K562 (cell line): ENCODE measurements around the gene ANO6. TPM values are rescaled to one million over a fixed set of nuclear protein-coding genes. Genes with fewer than 3 reads are reported as not detected.

ENCODE experiments used
- ATAC-seq: fragments of 200-7000 bp; cut with Tn5 transposase; 3 replicates; pipeline ENCODE4 v1.9.1; 2020; ENCODE audit warnings: moderate library complexity
- BruUV-seq: library from RNA; stranded (reverse); fragments of 400-500 nt; replicated peaks from 2 replicates; lab custom pipeline; 2021; lab: Mats Ljungman, UMichigan
- CTCF ChIA-PET: fragments of 300-600 bp; formaldehyde crosslinking; extraction: SDS; loops from one replicate; lab custom pipeline; 2021; ENCODE audit warnings: low intra/inter-chr PET ratio; lab: Yijun Ruan, JAX
- POLR2A ChIA-PET: fragments of 300-600, 350-650 bp; sonication (Branson Sonifier 250); formaldehyde crosslinking; extraction: SDS; loops from one replicate; lab custom pipeline; 2021; ENCODE audit warnings: antibody characterized with exemption, inconsistent platforms; lab: Yijun Ruan, JAX
- DNase-seq, 4 experiments: peaks; one replicate each; pipeline versions ENCODE4 v3.0.0 to v3.0.0-alpha.2; 2011 to 2018; ENCODE audit warnings: low spot score in 3 of 4, mixed read lengths in 3 of 4; ENCODE audit errors: extremely low read depth in 1 of 4
- FAIRE-seq: peaks from 2 replicates; lab custom pipeline; 2011; peaks lifted over from hg19 to GRCh38; lab: Jason Lieb, UNC
- H2AFZ ChIP-seq: 2 replicates; pipeline ENCODE4 v1.6.0; 2011; ENCODE audit warnings: low read depth, low read length, control low read depth, inconsistent platforms
- H3K27ac ChIP-seq: fragments of 200-600 bp; 3 replicates; pipeline ENCODE4 v1.8.0; 2011; ENCODE audit warnings: low read depth, mild to moderate bottlenecking, control low read depth, inconsistent platforms, low read length, moderate library complexity, mixed read lengths; ENCODE audit errors: extremely low read depth
- H3K27me3 ChIP-seq, 2 experiments: fragments of 300-600 bp in 1 of 2; 2 replicates in 1 of 2; 3 replicates in 1 of 2; pipeline versions ENCODE4 v1.6.0 to v1.8.0; 2011; ENCODE audit warnings: inconsistent platforms in 2 of 2, low read length in 2 of 2, mild to moderate bottlenecking in 1 of 2, mixed read lengths in 1 of 2, moderate library complexity in 1 of 2; ENCODE audit not compliant: control insufficient read depth in 2 of 2, insufficient read depth in 2 of 2
- H3K36me3 ChIP-seq: fragments of 300-600 bp; 3 replicates; pipeline ENCODE4 v1.8.0; 2011; ENCODE audit warnings: mild to moderate bottlenecking, low read length, inconsistent platforms; ENCODE audit not compliant: control insufficient read depth, insufficient read depth
- H3K4me1 ChIP-seq, 2 experiments: fragments of 200-600 bp in 1 of 2; replicated peaks in 1 of 2; 2 replicates in 1 of 2; 3 replicates in 1 of 2; pipeline versions ENCODE4 v1.5.1 to v1.8.0; 2011; ENCODE audit warnings: inconsistent platforms in 2 of 2, low read length in 2 of 2, mild to moderate bottlenecking in 1 of 2, mixed read lengths in 1 of 2, moderate library complexity in 1 of 2; ENCODE audit not compliant: control insufficient read depth in 2 of 2, insufficient read depth in 2 of 2
- H3K4me2 ChIP-seq: 2 replicates; pipeline ENCODE4 v1.6.1; 2011; ENCODE audit warnings: low read length, control low read depth, inconsistent platforms, mixed read lengths; ENCODE audit not compliant: insufficient read depth
- H3K4me3 ChIP-seq: fragments of 200-600 bp; sonication (generic), shearing (Covaris generic); 2 replicates; pipeline ENCODE4 v1.5.1; 2016; ENCODE audit warnings: control low read depth, inconsistent platforms
- H3K79me2 ChIP-seq: fragments of 200-600 bp; 3 replicates; pipeline ENCODE4 v1.8.0; 2011; ENCODE audit warnings: low read length, inconsistent platforms; ENCODE audit not compliant: control insufficient read depth, insufficient read depth
- H3K9ac ChIP-seq, 2 experiments: 2 replicates each; pipeline versions ENCODE4 v1.6.0 to v1.6.1; 2011; ENCODE audit warnings: low read depth in 2 of 2, low read length in 2 of 2, control low read depth in 1 of 2, inconsistent platforms in 1 of 2, mild to moderate bottlenecking in 1 of 2, mixed read lengths in 1 of 2; ENCODE audit not compliant: insufficient read depth in 1 of 2
- H3K9me1 ChIP-seq: one replicate; pipeline ENCODE4 v1.6.0; 2011; ENCODE audit warnings: inconsistent platforms, mild to moderate bottlenecking, low read length, moderate library complexity; ENCODE audit not compliant: control insufficient read depth, insufficient read depth
- H3K9me3 ChIP-seq: replicated peaks from 2 replicates; pipeline ENCODE4 v1.5.1; 2011; ENCODE audit warnings: low read depth, low read length, inconsistent platforms; ENCODE audit not compliant: control insufficient read depth, insufficient read depth
- H4K20me1 ChIP-seq: replicated peaks from 2 replicates; pipeline ENCODE4 v1.6.1; 2011; ENCODE audit warnings: low read length, inconsistent platforms, mixed read lengths; ENCODE audit not compliant: control insufficient read depth, insufficient read depth
- E4F1 ChIP-seq: fragments of 250-450 bp; sonication (Bioruptor Pico); IDR thresholded peaks from 2 replicates; pipeline ENCODE4 v1.5.0; 2021; ENCODE audit warnings: mild to moderate bottlenecking, borderline replicate concordance
- GABPA ChIP-seq: fragments of 200-800 bp; sonication (Bioruptor generic); conservative IDR thresholded peaks from 2 replicates; pipeline ENCODE4 v1.6.1; 2016; ENCODE audit warnings: low read depth, missing genetic modification characterization, missing compliant biosample characterization
- HLTF ChIP-seq: fragments of 450-650 bp; IDR thresholded peaks from 2 replicates; pipeline ENCODE4 v1.6.1; 2016
- HMBOX1 ChIP-seq: sonication (generic); IDR thresholded peaks from 2 replicates; pipeline ENCODE4 v1.6.1; 2016
- HMG20B ChIP-seq: fragments of 250-450 bp; sonication (Bioruptor Pico); IDR thresholded peaks from 2 replicates; pipeline ENCODE4 v1.5.0; 2021; ENCODE audit warnings: mild to moderate bottlenecking
- NCOA2 ChIP-seq, 2 experiments: fragments of 450-650 bp; IDR thresholded peaks; 2 replicates each; pipeline ENCODE4 v1.6.1; 2018; ENCODE audit warnings: mild to moderate bottlenecking in 2 of 2, moderate library complexity in 1 of 2; ENCODE audit not compliant: partially characterized antibody in 2 of 2
- NFIC ChIP-seq: fragments of 450-650 bp; IDR thresholded peaks from 2 replicates; pipeline ENCODE4 v1.6.1; 2017; ENCODE audit warnings: mild to moderate bottlenecking, inconsistent platforms
- PRDM10 ChIP-seq: fragments of 450-650 bp; IDR thresholded peaks from 2 replicates; pipeline ENCODE4 v1.6.1; 2018; ENCODE audit not compliant: partially characterized antibody
- PTBP1 ChIP-seq: fragments of 200-400 bp; formaldehyde crosslinking; IDR thresholded peaks from 2 replicates; pipeline ENCODE4 v1.6.1; 2017; ENCODE audit warnings: low read depth, low read length
- ZNF239 ChIP-seq: fragments of 250-450 bp; sonication (Bioruptor Pico); IDR thresholded peaks from 2 replicates; pipeline ENCODE4 v1.4.0; 2020; ENCODE audit warnings: mild to moderate bottlenecking
- ZNF263 ChIP-seq: sonication (generic); formaldehyde crosslinking; IDR thresholded peaks from 2 replicates; pipeline ENCODE4 v1.8.0; 2022; ENCODE audit warnings: mild to moderate bottlenecking, missing genetic modification reagents, borderline replicate concordance
- ZNF551 ChIP-seq: fragments of 250-450 bp; sonication (Bioruptor Pico); IDR thresholded peaks from 2 replicates; pipeline ENCODE4 v1.5.0; 2021; ENCODE audit warnings: mild to moderate bottlenecking, moderate library complexity
- WGBS: fragments of 100-300 bp; shearing (Covaris generic); methylation state at CpG from one replicate; pipeline ENCODE4 v1.1.6; 2016; ENCODE audit warnings: low coverage, mixed read lengths; ENCODE audit not compliant: insufficient coverage; ENCODE audit errors: missing lambda C conversion rate; 5-methylcytosine and 5-hydroxymethylcytosine counted together
- in situ Hi-C: fragments of 300-500 bp; cut with MboI; formaldehyde crosslinking; loops from 4 replicates; pipeline ENCODE4 v1.15.0; 2018; ENCODE audit warnings: inconsistent platforms, mixed read lengths
- intact Hi-C: fragments of 100-400 bp; cut with micrococcal nuclease; formaldehyde crosslinking; loops from 2 replicates; pipeline ENCODE4 v1.14.2; 2022
- polyA plus RNA-seq, 8 experiments: library from polyadenylated mRNA; depleted of rRNA in 4 of 8; stranded (reverse) in 5 of 8; unstranded in 3 of 8; fragments of >200 nt; fragmentation: Nextera tagmentation in 2 of 8; fragmentation: Illumina TruSeq in 1 of 8; extraction: Ambion mirVana in 2 of 8; extraction: Trizol in 1 of 8; gene quantifications; 2 replicates each; pipeline versions ENCODE4 v1.2.1 to v1.2.3, GENCODE V29; 2011 to 2014; ENCODE audit warnings: inconsistent platforms in 1 of 8, missing spikeins in 1 of 8
- total RNA-seq, 7 experiments: library from RNA; depleted of rRNA in 6 of 7; stranded (reverse); fragments of >200 nt in 6 of 7; fragmentation: Illumina TruSeq in 2 of 7; extraction: Trizol in 2 of 7; gene quantifications; 2 replicates each; pipeline versions ENCODE4 v1.2.1 to v1.2.3, GENCODE V29; 2011 to 2021; ENCODE audit warnings: low replicate concordance in 1 of 7

The ANO6 gene
- total and polyA plus RNA-seq, 9 of the 15 experiments (the other 6 are each of a cell fraction or from before 2014, with no cell fraction given) = 3.5 to 24.7 (median 20.3) TPM

- peak; percentile 79 for ATAC-seq
- Histone ChIP-seq H3K4me1 (peaks cover 5 to 7% of the 10 kb centered on the region in 2 experiments; a peak in 4 of 5 replicates), H3K79me2 (no peaks in the 10 kb centered on the region), H3K4me2 (no peak overlapping the region), H3K9ac (no peak overlapping the region), H4K20me1 (no peaks in the 10 kb centered on the region), H3K9me1 (no peaks in the 10 kb centered on the region), H3K27ac (no peak overlapping the region), H3K4me3 (no peak overlapping the region), H3K36me3 (no peaks in the 10 kb centered on the region), H2AFZ (no peak overlapping the region), H3K27me3 (no peaks in the 10 kb centered on the region)
- ChIA-PET CTCF (no interaction called here), POLR2A (interaction anchor here (1.1 to 1.7 kb wide), 2 partner anchors 12 to 70 kb away, joined by 3 read pairs; partner anchors contain the start of gene ANO6)
- FAIRE-seq = no peak
- peak in 3 of 4 experiments; percentile 16 to 60 (median 36) for DNase-seq
- 17% methylated on average over 1 of the region's 2 CpGs for WGBS
- in situ Hi-C loops = no loop called here
- intact Hi-C loops = no loop called here
- no TSS peak for BruUV-seq
- TF ChIP-seq HMG20B (CRISPR knock-in tag) (no peak), E4F1 (CRISPR knock-in tag) (no peak), HMBOX1 (peak; percentile 38; the same call in 1 of the 2 replicates), NFIC (peak; percentile 70), ZNF263 (CRISPR knock-in tag) (peak; percentile 83), ZNF239 (CRISPR knock-in tag) (peak; percentile 89), PTBP1 (no peak), HLTF (no peak), PRDM10 (peak; percentile 53), NCOA2 (IDR thresholded peaks at IDR 0.05; ENCODE audit: partially characterized antibody in 2 of 2) (no peak), ZNF551 (CRISPR knock-in tag) (no peak), GABPA (tag) (no peak)
- TF ChIP-seq, all 486 proteins: peak for 5
- 0 out of 2 replicates have a peak, but pooled peaks cover 3% of the 10 kb centered on the region for H3K9me3 ChIP-seq
These were observed 69.8 kb downstream of the ANO6 start for GRCh38 chr12:45285717-45286116.
